Sigmoid colon (tissue), 7 donors: ENCODE results near the gene MSH6. TPM values are rescaled to one million over a fixed set of nuclear protein-coding genes. Genes with fewer than 3 reads are reported as not detected.
A peak's percentile ranks its signal among the peaks of the same experiment; 100 is the strongest.

Experiments used
- DNase-seq: peaks from one replicate; pipeline ENCODE4 v3.0.0-alpha.2; 2019
- H3K27ac ChIP-seq, 4 donors: fragments of 200-600 bp; sonication (generic); one replicate each; pipeline ENCODE4 v1.5.1; 2016 to 2019; ENCODE audit warnings: mild to moderate bottlenecking in 1 of 4
- H3K27me3 ChIP-seq, 3 donors: fragments of 200-600 bp; sonication (generic); one replicate each; pipeline ENCODE4 v1.5.1; 2019; ENCODE audit warnings: mild to moderate bottlenecking in 1 of 3
- H3K36me3 ChIP-seq, 4 donors: fragments of 200-600 bp; sonication (generic); one replicate each; pipeline ENCODE4 v1.5.1; 2016 to 2019
- H3K4me1 ChIP-seq, 4 donors: fragments of 200-600 bp; sonication (generic); one replicate each; pipeline ENCODE4 v1.5.1; 2017 to 2019
- H3K4me3 ChIP-seq, 4 donors: fragments of 200-600 bp; sonication (generic); one replicate each; pipeline ENCODE4 v1.5.1; 2017 to 2019; ENCODE audit warnings: mild to moderate bottlenecking in 2 of 4, moderate library complexity in 1 of 4
- H3K9me3 ChIP-seq, 4 donors: fragments of 200-600 bp in 3 of 4; sonication (generic) in 3 of 4; one replicate each; pipeline versions ENCODE4 v1.5.1 to v1.6.1; 2013 to 2019
- CTCF ChIP-seq, 4 experiments: fragments of 450-650 bp in 3 of 4; fragments of 200-600 bp in 1 of 4; IDR thresholded peaks; one replicate each; pipeline ENCODE4 v1.5.1; 2016 to 2019; ENCODE audit warnings: antibody characterized with exemption in 4 of 4, mild to moderate bottlenecking in 3 of 4, moderate library complexity in 2 of 4
- EP300 ChIP-seq, 4 donors: sonication (generic); formaldehyde crosslinking; IDR thresholded peaks; one replicate each; pipeline ENCODE4 v1.6.1; 2017; ENCODE audit warnings: antibody characterized with exemption in 4 of 4
- POLR2A ChIP-seq, 2 donors: fragments of 450-650 bp; IDR thresholded peaks; one replicate each; pipeline ENCODE4 v1.6.1; 2016; ENCODE audit warnings: antibody characterized with exemption in 2 of 2, mild to moderate bottlenecking in 2 of 2, moderate library complexity in 2 of 2
- POLR2AphosphoS5 ChIP-seq, 4 donors: sonication (generic); formaldehyde crosslinking; IDR thresholded peaks; one replicate each; pipeline ENCODE4 v1.6.1; 2017; ENCODE audit warnings: antibody characterized with exemption in 4 of 4
- WGBS, 2 donors: extraction: QIAGEN DNeasy Blood & Tissue Kit; methylation state at CpG; one replicate each; pipeline ENCODE4 v1.1.7; 2013; 5-methylcytosine and 5-hydroxymethylcytosine counted together
- intact Hi-C: fragments of 100-400 bp; cut with DNase I; formaldehyde crosslinking; loops from one replicate; pipeline ENCODE4 v1.15.1; 2023
- polyA plus RNA-seq, 3 donors: library from polyadenylated mRNA; stranded (reverse); fragments of 200-250 nt; gene quantifications; one replicate each; pipeline ENCODE4 v1.2.3, GENCODE V29; 2013
- total RNA-seq, 4 donors: library from RNA; depleted of rRNA; stranded (reverse); fragments of >200 nt; gene quantifications; one replicate each; pipeline ENCODE4 v1.1.0, GENCODE V29; 2016
- donor health status: healthy with polysubstance abuse.
- donor health status: Bipolar disorder and iron deficiency.
- donor health status: healthy.

MSH6 gene
- total and polyA plus RNA-seq, 7 donors, result 2.3 to 48.2 (median 29.5) TPM

GRCh38 chr2:47811668-47812067 is 28.7 kb downstream of the MSH6 start:
- Histone ChIP-seq H3K36me3 (peaks cover 5 to 91% (median 9%) of the 10 kb centered on the region in 4 donors), H3K4me1 (peaks cover 0 to 11% (median 3%) of the 10 kb centered on the region in 4 donors), H3K27ac (no peak overlapping the region), H3K27me3 (no peaks in the 10 kb centered on the region), H3K4me3 (no peak overlapping the region), H3K9me3 (no peaks in the 10 kb centered on the region)
- DNase-seq, result no peak
- TF ChIP-seq POLR2AphosphoS5 (IDR thresholded peaks at IDR 0.05) (no peak), POLR2A (IDR thresholded peaks at IDR 0.05) (no peak), CTCF (IDR thresholded peaks at IDR 0.05) (no peak), EP300 (IDR thresholded peaks at IDR 0.05) (no peak)
- WGBS, 2 donors, result 74 to 85% methylated on average over 1 of the region's 1 CpG
- intact Hi-C loops, result no loop called here

GRCh38 chr2:47815764-47816163 is 32.8 kb downstream of the MSH6 start:
- Histone ChIP-seq H3K27ac (no peak overlapping the region), H3K4me3 (no peak overlapping the region), H3K27me3 (no peaks in the 10 kb centered on the region), H3K36me3 (peaks cover 0 to 93% (median 25%) of the 10 kb centered on the region in 4 donors), H3K9me3 (no peaks in the 10 kb centered on the region), H3K4me1 (peaks cover 0 to 11% (median 3%) of the 10 kb centered on the region in 4 donors)
- TF ChIP-seq CTCF (IDR thresholded peaks at IDR 0.05) (no peak), POLR2AphosphoS5 (IDR thresholded peaks at IDR 0.05) (peak in 1 of 4 donors; percentile 7)
- intact Hi-C loops, result no loop called here
- DNase-seq, result no peak
- 86 to 93% methylated on average over 10 of the region's 10 CpGs for WGBS, 2 donors

- Histone ChIP-seq H3K27me3 (no peaks in the 10 kb centered on the region), H3K27ac (no peak overlapping the region), H3K9me3 (no peaks in the 10 kb centered on the region), H3K36me3 (peaks cover 4 to 96% (median 32%) of the 10 kb centered on the region in 4 donors), H3K4me1 (no peaks in the 10 kb centered on the region), H3K4me3 (no peak overlapping the region)
- intact Hi-C loops, result no loop called here
- DNase-seq, result no peak
- TF ChIP-seq CTCF (IDR thresholded peaks at IDR 0.05) (no peak), POLR2AphosphoS5 (IDR thresholded peaks at IDR 0.05) (no peak), POLR2A (IDR thresholded peaks at IDR 0.05) (no peak), EP300 (IDR thresholded peaks at IDR 0.05) (no peak)
- 90 to 93% methylated on average over 2 of the region's 2 CpGs for WGBS, 2 donors
Measured at GRCh38 chr2:47818777-47819176, 35.8 kb downstream of the MSH6 start.

GRCh38 chr2:47819834-47820233 is 36.9 kb downstream of the MSH6 start:
- H3K27ac ChIP-seq, result no peak overlapping the region
- peaks cover 4 to 98% (median 32%) of the 10 kb centered on the region in 4 donors for H3K36me3 ChIP-seq
- intact Hi-C loops, result no loop called here
- TF ChIP-seq POLR2AphosphoS5 (IDR thresholded peaks at IDR 0.05) (no peak), CTCF (IDR thresholded peaks at IDR 0.05) (no peak), POLR2A (IDR thresholded peaks at IDR 0.05) (no peak), EP300 (IDR thresholded peaks at IDR 0.05) (no peak)
- H3K27me3 ChIP-seq, result no peaks in the 10 kb centered on the region
- H3K9me3 ChIP-seq, result no peaks in the 10 kb centered on the region
- 93% methylated on average over 3 of the region's 3 CpGs for WGBS, 2 donors
- no peak for DNase-seq
- H3K4me3 ChIP-seq, result no peak overlapping the region
- no peaks in the 10 kb centered on the region for H3K4me1 ChIP-seq

- Histone ChIP-seq H3K4me3 (no peak overlapping the region), H3K27me3 (no peaks in the 10 kb centered on the region), H3K27ac (no peak overlapping the region), H3K4me1 (no peaks in the 10 kb centered on the region), H3K9me3 (no peaks in the 10 kb centered on the region), H3K36me3 (peaks cover 4 to 91% (median 29%) of the 10 kb centered on the region in 4 donors)
- no peak for DNase-seq
- no peak for TF ChIP-seq POLR2A (IDR thresholded peaks at IDR 0.05)
- TF ChIP-seq EP300 (IDR thresholded peaks at IDR 0.05), result no peak
- no peak for TF ChIP-seq CTCF (IDR thresholded peaks at IDR 0.05)
- no peak for TF ChIP-seq POLR2AphosphoS5 (IDR thresholded peaks at IDR 0.05)
- intact Hi-C loops, result no loop called here
Measured at GRCh38 chr2:47822518-47822917, 39.6 kb downstream of the MSH6 start.
